HG02840 (cell line): Measurements from ENCODE around the gene CACNB4.

Source experiments
- ATAC-seq: cut with Tn5 transposase; IDR thresholded peaks from one replicate; pipeline ENCODE4 v1.9.1; 2021; ENCODE audit warnings: mild to moderate bottlenecking, moderate library complexity, moderate number of reproducible peaks; ENCODE audit not compliant: unreplicated experiment, low FRiP score

The CACNB4 gene

GRCh38 chr2:151840216-151841046 lies 258.4 kb downstream of the CACNB4 start:
- peak; percentile 95 for ATAC-seq

DNA sequence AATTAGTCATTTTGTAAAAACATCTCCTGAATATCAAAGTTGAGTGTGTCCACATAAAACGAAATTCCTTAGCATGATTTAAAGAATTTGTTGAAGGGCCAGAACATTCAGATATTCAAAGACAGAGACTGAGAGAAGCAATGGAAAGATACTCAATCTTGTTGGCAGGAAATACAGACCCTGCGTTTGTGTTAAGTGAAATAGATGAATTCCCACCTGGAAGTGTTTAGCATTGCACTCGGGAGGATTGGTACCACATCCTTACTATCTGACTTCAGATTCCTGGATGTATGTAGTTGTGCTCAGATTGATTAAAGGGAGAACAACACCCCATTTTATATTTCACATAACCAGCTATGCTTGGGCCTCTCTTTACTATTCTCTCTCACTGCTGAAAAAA lies 260.9 kb downstream of the CACNB4 start:
- ATAC-seq = no peak

- ATAC-seq = no peak
These were observed 264.9 kb downstream of the CACNB4 start for GRCh38 chr2:151833984-151834383.

DNA sequence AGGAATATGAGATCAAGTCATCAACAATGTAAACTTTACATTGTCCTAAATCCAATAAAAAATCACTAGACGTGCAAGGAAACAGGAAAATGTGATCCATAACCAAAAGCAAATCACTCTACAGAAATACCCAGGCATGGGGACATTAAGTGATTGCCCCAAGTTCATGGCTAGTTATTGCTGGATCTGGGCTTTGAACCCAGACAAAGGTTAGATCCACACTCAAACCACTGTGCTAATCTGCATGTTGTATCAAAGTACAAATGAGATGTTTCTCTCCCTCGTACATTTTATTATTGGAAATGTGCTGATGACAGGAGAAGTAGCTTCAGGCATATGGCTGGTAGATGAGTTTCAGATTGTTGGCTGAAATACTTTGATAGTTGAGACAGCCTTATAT lies 267.9 kb downstream of the CACNB4 start:
- ATAC-seq = no peak

DNA sequence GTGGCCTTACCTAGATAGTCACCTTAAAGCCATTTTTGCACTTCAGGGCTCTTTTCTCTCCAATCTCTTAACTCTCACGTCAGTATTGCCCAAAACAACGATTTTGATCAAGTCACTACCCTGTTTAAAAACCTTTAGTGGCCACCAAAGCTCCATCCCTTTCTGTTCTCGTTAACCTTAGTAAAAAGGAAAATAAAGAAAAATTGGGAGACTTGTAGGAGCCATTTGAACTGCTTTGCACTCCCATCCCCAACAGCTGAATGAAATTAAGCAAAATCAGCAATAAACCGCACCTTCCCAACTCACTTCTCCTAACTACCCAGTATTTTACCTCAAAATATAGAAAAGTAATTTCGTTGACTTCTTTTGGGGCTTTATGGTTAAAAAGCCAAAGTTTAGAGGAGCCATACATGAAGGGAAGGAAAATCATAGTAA lies 269.9 kb downstream of the CACNB4 start:
- no peak for ATAC-seq

DNA sequence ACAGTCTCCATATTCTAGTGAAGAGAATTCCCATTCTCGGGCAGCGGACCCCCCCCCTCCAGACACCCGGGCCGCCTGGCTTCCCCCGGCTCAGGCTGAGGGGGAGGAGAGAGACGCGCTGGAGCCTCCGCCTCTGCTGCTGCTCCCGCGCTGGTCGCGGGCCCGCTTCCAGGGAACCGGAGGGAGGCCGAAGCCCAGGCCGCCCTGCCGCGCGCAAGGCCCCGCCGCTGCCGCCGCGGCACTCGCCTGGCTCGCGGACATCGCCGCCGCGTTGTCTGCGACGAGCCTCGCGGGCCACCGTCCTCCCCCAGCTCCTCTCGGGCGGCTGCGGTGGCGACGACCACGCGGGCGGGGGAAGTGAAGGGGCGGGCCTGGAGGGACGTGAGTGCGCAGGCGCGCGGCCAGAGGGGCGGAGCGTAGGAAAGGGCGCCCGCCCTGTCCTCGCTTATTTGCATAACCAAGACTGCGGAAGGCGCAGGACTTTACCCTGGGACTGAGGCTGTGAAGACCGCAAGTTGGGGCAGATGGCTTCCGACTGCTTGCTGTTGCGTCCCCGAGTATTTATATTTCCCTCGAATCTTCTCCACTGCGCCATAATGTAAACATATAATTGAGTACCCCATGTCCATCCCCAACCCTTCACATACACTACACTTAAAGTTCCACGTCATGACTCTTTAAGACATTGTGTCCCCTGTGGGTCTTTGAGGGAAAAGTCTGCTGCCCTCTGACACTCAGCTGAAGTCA lies 270.5 kb downstream of the CACNB4 start, which contains the start of gene ARL5A:
Gene ARL5A (minus strand): TSS at position 279 of the 747 bp plus-strand sequence. CDS start 245 bp downstream, at position 34.
- ATAC-seq = peak; percentile 96

DNA sequence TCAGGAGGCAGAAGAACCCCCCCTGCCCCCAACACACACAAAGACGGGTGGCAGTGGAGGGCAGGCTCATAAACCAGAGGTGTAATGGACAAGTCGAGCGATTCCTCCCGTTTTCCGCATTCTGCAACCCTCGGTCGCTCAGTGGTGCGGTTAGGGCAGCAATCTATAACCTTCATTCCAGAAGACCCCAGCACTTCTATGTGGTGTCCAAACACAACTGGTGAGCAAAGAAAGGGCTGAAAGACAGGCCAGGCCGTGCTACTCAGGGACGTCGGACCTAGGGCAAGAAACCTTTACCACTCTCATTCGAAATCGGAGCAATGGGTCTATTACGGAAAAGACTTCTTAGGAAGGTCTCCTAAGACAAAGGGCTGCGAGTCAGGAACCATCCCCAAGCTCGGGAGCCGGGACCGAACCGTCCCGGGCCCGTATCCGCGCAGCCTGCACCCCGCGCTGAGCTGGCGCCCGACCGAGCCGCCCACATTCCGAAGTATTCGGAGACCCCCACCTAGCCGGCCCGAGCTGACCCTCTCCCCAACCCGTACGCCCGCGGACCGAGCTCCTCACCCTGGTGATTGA lies 271.2 kb downstream of the CACNB4 start:
- ATAC-seq = peak; percentile 23

- ATAC-seq = no peak
These were observed 272.1 kb downstream of the CACNB4 start for GRCh38 chr2:151826737-151827157.

DNA sequence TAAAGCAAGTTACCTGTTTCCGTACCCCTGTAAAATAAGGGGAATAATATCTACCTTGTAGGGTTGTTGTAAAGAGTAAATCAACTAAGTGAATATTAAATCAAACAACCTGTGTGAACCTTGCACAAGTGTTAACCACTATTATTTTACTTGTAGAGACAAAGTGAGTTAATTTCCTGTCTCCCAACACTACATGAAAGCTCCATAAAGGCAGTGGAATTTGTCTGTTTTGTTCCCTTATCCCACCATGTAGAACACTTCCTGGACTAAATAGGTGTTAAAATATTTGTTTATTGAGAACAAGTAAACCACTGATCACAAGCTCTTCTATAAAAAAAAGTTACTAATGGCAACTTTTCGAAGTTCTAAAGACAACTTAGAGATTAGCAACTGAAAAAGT lies 274.0 kb downstream of the CACNB4 start:
- ATAC-seq = no peak

DNA sequence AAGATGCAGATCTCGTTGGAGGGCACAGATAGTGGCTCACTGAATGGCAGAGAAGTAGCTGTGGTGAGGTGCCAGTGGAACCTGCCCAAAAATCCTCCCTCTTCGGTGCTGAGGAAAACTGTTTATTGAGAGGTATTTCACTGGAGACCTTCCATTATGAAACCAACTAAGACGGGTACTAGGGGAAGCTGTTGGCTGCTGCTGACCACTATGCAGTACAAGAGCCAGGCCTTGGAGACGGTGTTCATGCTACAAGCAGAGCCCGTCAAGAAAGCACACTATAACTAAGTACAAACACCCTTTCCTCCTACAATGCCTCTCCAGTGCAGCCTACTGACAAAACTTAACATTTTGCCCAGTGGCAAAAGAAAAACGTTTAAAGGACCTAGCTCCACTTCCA lies 275.2 kb downstream of the CACNB4 start:
- ATAC-seq = no peak

DNA sequence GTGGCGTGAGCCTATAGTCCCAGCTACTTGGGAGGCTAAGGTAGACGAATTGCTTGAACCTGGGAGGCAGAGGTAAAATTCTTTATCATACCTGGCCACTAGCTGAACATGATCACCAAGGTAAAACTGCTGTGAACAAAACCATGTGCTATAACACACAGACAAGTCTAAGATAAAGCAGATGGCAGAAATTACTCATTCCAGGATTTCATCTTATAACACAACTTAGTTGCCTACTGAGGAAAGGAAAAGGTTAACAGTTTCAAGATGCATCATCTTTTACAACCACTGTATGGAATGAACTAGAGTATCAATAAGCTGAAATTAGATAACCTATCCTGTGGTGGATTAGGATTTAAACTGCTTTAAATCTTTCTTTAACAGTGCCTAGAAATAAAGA lies 278.9 kb downstream of the CACNB4 start:
- peak; percentile 69 for ATAC-seq

DNA sequence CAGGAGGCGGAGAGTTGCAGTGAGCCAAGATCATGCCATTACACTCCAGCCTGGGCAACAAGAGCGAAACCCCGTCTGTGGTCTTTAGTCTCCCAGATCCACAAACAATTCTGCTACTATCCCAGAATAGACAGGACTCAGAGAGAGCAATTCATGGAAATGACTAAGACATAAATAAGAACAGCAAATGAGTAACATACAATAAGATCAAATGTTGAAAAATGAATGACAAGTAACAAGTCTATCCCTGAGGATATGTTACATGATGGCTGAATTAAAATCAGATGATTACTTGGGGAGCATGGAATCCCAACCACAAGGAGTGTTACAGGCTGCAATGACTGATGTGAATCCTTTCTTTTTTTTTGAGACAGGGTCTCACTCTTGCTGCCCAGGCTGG lies 280.9 kb downstream of the CACNB4 start:
- no peak for ATAC-seq

DNA sequence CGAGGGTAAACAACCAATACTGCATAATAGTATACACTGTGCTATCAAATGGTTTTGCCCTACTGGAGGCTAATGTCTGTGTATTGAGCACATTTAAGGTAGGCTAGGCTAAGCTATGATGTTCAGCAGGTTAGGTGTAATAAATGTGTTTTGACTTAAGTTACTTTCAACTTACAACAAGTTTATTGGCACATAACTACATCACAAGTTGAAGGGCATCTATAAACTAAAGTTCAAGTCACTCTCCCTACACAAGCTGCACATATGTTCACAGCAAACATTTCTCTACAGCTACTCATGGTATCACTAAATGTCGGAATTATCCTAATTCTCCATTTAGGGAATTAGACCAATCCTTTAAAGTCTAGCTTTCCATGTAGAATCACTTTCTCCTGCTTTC lies 282.0 kb downstream of the CACNB4 start:
- no peak for ATAC-seq

- no peak for ATAC-seq
These were observed 282.9 kb downstream of the CACNB4 start for GRCh38 chr2:151815821-151816489.

GRCh38 chr2:151810489-151810888 lies 288.4 kb downstream of the CACNB4 start:
- ATAC-seq = no peak

- no peak for ATAC-seq
These were observed 289.8 kb downstream of the CACNB4 start for GRCh38 chr2:151809073-151809383.

DNA sequence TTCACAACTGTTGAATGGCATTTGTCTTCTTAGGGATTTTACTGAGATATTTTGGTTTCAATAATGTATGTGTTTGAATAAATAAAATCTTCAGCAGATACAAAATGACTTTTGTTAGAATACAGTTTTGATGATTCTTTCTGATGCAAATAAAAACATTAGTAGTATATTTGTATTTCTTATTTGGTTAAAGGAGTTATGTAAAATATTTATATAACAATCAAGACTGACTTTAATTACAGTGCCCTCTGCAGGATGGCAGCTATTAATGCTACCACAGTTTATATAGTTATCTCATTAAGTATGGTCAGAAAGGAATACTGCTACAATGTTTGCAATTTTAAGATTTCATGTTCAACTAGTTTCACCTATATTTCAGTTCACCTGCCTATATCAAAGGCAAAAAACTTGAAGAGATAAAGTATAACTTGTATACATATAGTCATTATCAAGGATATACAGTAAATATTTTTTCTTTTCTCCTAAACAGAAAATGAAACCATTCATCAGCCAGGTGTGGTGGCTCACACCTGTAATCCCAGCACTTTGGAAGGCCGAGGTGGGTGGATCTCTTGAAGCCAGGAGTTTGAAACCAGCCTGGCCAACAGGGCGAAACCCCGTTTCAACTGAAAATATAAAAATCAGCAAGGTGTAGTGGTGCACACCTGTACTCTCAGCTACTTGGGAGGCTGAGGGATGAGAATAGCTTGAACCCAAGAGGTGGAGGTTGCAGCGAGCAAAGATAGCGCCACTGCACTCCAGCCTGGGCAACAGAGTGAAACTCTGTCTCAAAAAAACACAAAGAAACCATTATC lies 290.4 kb downstream of the CACNB4 start:
- peak; percentile 56 for ATAC-seq

GRCh38 chr2:151805961-151806360 lies 292.9 kb downstream of the CACNB4 start:
- no peak for ATAC-seq

DNA sequence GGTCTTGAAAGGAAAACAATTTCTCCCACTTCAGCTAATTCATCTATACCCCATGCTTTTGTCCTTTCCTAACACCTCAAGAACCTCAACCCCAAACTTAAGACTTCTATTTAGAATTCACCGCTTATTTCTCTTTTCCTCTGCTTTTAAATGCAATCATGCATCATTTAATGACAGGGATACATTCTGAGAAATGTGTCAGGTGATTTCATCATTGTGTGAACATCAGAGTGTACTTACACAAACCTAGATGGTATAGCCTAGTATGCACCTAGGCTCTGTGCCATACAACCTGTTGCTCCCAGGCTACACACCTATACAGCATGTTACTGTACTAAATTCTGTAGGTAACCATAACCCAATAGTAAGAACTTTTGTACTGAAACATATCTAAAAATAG lies 293.5 kb downstream of the CACNB4 start:
- no peak for ATAC-seq

DNA sequence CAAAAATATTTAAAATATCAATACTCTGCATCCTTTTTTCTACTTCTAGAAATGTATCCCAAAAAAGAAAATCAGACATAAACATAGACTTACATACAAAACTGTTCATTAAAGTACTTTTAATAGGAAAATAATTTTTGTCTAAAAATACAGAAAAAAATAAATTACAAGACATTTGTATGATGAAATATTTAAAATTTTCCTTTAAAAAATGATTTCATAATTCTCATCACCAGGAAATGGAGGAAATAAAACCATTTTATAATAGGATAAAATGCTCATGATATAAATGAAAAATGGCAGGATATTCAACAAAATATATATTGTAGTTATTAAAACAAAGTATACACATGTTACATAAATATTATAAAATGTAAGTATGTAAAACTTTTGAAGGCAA lies 295.0 kb downstream of the CACNB4 start:
- ATAC-seq = no peak
